Natural killer cell (primary cell): ENCODE data around the gene SLC25A11. TPM values are rescaled to one million over a fixed set of nuclear protein-coding genes. Genes with fewer than 3 reads are reported as not detected.

Source experiments
- ATAC-seq, 3 donors: fragments of 150-1000 bp in 2 of 3; fragments of 200-7000 bp in 1 of 3; cut with Tn5 transposase; 1 replicate in 1 of 3; 2 replicates in 2 of 3; pipeline ENCODE4 v1.10.0; 2021; ENCODE audit warnings: mild to moderate bottlenecking in 2 of 3, moderate library complexity in 2 of 3
- DNase-seq, 2 donors: peaks; one replicate each; pipeline versions ENCODE4 v3.0.0 to v3.0.0-alpha.2; 2013 to 2021; ENCODE audit warnings: mixed read lengths in 1 of 2
- H3K27ac ChIP-seq: one replicate; pipeline ENCODE4 v1.5.1; 2013; ENCODE audit warnings: mild to moderate bottlenecking, low read length
- H3K27me3 ChIP-seq: one replicate; pipeline ENCODE4 v1.6.1; 2013; ENCODE audit warnings: low read length; ENCODE audit not compliant: control insufficient read depth, insufficient read depth
- H3K36me3 ChIP-seq: one replicate; pipeline ENCODE4 v1.6.1; 2013; ENCODE audit warnings: low read length; ENCODE audit not compliant: control insufficient read depth, insufficient read depth
- H3K4me1 ChIP-seq: one replicate; pipeline ENCODE4 v1.6.1; 2013; ENCODE audit warnings: low read length; ENCODE audit not compliant: control insufficient read depth, insufficient read depth
- H3K4me3 ChIP-seq: one replicate; pipeline ENCODE4 v1.5.1; 2013; ENCODE audit warnings: low read length
- H3K9me3 ChIP-seq: one replicate; pipeline ENCODE4 v1.6.1; 2013; ENCODE audit warnings: low read length; ENCODE audit not compliant: control insufficient read depth, insufficient read depth
- H3K27ac Mint-ChIP-seq, 2 donors: one replicate each; pipeline ENCODE4 v1.8.0; 2022; ENCODE audit warnings: mild to moderate bottlenecking in 2 of 2, mixed read lengths in 2 of 2, moderate library complexity in 1 of 2
- H3K27me3 Mint-ChIP-seq, 2 donors: one replicate each; pipeline ENCODE4 v1.8.0; 2022; ENCODE audit warnings: low read depth in 2 of 2, mixed read lengths in 2 of 2
- H3K36me3 Mint-ChIP-seq: one replicate; pipeline ENCODE4 v1.8.0; 2022; ENCODE audit warnings: mixed read lengths
- H3K4me1 Mint-ChIP-seq, 2 donors: one replicate each; pipeline ENCODE4 v1.8.0; 2022; ENCODE audit warnings: mixed read lengths in 2 of 2
- H3K4me3 Mint-ChIP-seq: one replicate; pipeline ENCODE4 v1.8.0; 2022; ENCODE audit warnings: mild to moderate bottlenecking, moderate library complexity, mixed read lengths
- H3K9me3 Mint-ChIP-seq, 2 donors: one replicate each; pipeline ENCODE4 v1.8.0; 2022; ENCODE audit warnings: mixed read lengths in 2 of 2
- CTCF ChIP-seq: fragments of 200-600 bp; IDR thresholded peaks from one replicate; pipeline ENCODE4 v1.8.0; 2022; ENCODE audit warnings: antibody characterized with exemption
- WGBS: methylation state at CpG from one replicate; pipeline ENCODE4 v1.1.7; 2013; ENCODE audit warnings: missing lambda C conversion rate; ENCODE audit not compliant: insufficient coverage; 5-methylcytosine and 5-hydroxymethylcytosine counted together
- intact Hi-C: fragments of 100-400 bp; cut with micrococcal nuclease; formaldehyde crosslinking; loops from one replicate; pipeline ENCODE4 v1.14.2; 2022
- total RNA-seq, 4 donors: library from RNA; stranded (reverse); fragments of 120-200 nt in 1 of 4; gene quantifications; one replicate each; pipeline versions ENCODE4 v1.2.3 to v1.2.4, GENCODE V29; 2013 to 2022

The SLC25A11 gene
- total RNA-seq, 3 donors from 2014 or later (not counting 1 experiment from before 2014, with no cell fraction given), result 34.7 to 47.5 (median 42.5) TPM

GRCh38 chr17:4938688-4939545 lies 929 bp downstream of the SLC25A11 start:
- H3K4me1 Mint-ChIP-seq, result peaks cover 56 to 82% of the 10 kb centered on the region in 2 donors
- H3K27ac Mint-ChIP-seq, result peak overlapping the region; percentile 87 to 93
- no peaks in the 10 kb centered on the region for H3K9me3 Mint-ChIP-seq
- H3K36me3 Mint-ChIP-seq, result no peaks in the 10 kb centered on the region
- H3K36me3 ChIP-seq, result peaks cover 33% of the 10 kb centered on the region
- H3K4me3 Mint-ChIP-seq, result peak overlapping the region; percentile 91
- ATAC-seq, result no peak
- 68% methylated on average over 19 of the region's 19 CpGs for WGBS
- no peak for TF ChIP-seq CTCF
- no peaks in the 10 kb centered on the region for H3K9me3 ChIP-seq
- intact Hi-C loops, result no loop called here
- H3K27me3 Mint-ChIP-seq, result peaks cover 0 to 4% of the 10 kb centered on the region in 2 donors
- peak overlapping the region; percentile 78 for H3K27ac ChIP-seq
- peak in 1 of 2 donors; percentile 44 for DNase-seq
- H3K4me1 ChIP-seq, result peaks cover 58% of the 10 kb centered on the region
- H3K27me3 ChIP-seq, result no peaks in the 10 kb centered on the region
- peak overlapping the region; percentile 81 for H3K4me3 ChIP-seq

DNA sequence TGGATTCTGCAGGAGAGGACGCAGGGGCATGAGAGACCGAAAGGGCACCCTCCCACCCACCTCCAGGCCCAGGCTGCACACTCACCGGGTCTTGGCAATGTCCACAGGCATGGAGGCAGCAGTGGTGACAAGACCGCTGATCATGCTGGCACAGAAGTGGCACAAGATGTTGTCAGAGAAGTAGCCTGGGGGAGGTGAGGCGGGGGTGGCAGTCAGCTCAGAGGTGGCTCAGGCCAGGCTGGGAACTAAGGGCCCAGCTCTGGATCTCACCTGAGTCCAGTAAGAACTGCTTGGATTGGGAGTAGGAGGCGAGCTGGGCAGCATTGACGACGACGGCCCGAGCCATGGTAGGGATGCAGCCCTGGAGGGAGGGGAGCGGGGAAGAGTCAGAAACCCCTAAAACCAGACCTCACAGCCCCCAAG lies 1.8 kb downstream of the SLC25A11 start:
- DNase-seq (no peak), ATAC-seq (no peak)
- H3K4me3 Mint-ChIP-seq, result peak overlapping the region; percentile 76
- H3K36me3 Mint-ChIP-seq, result no peaks in the 10 kb centered on the region
- peaks cover 0 to 4% of the 10 kb centered on the region in 2 donors for H3K27me3 Mint-ChIP-seq
- Histone ChIP-seq H3K27me3 (no peaks in the 10 kb centered on the region), H3K4me1 (peaks cover 58% of the 10 kb centered on the region), H3K4me3 (no peak overlapping the region), H3K9me3 (no peaks in the 10 kb centered on the region), H3K27ac (no peak overlapping the region), H3K36me3 (peaks cover 27% of the 10 kb centered on the region)
- no peak overlapping the region for H3K27ac Mint-ChIP-seq
- intact Hi-C loops, result no loop called here
- no peaks in the 10 kb centered on the region for H3K9me3 Mint-ChIP-seq
- H3K4me1 Mint-ChIP-seq, result peaks cover 57 to 82% of the 10 kb centered on the region in 2 donors
- TF ChIP-seq CTCF, result no peak
- 98% methylated on average over 6 of the region's 11 CpGs for WGBS

- Histone ChIP-seq H3K4me3 (no peak overlapping the region), H3K9me3 (no peaks in the 10 kb centered on the region), H3K27me3 (no peaks in the 10 kb centered on the region), H3K4me1 (peaks cover 53% of the 10 kb centered on the region), H3K36me3 (peaks cover 22% of the 10 kb centered on the region), H3K27ac (no peak overlapping the region)
- peak overlapping the region; percentile 17 for H3K4me3 Mint-ChIP-seq
- ATAC-seq (no peak), DNase-seq (no peak)
- H3K27ac Mint-ChIP-seq, result no peak overlapping the region
- 98% methylated on average over 16 of the region's 16 CpGs for WGBS
- H3K4me1 Mint-ChIP-seq, result peaks cover 54 to 82% of the 10 kb centered on the region in 2 donors
- no peaks in the 10 kb centered on the region for H3K36me3 Mint-ChIP-seq
- H3K27me3 Mint-ChIP-seq, result peaks cover 0 to 4% of the 10 kb centered on the region in 2 donors
- TF ChIP-seq CTCF, result no peak
- intact Hi-C loops, result no loop called here
- no peaks in the 10 kb centered on the region for H3K9me3 Mint-ChIP-seq
These were observed 2.3 kb downstream of the SLC25A11 start for GRCh38 chr17:4937553-4937952.
